Measurements from ENCODE around the gene MARCHF9.

MARCHF9 gene

DNA sequence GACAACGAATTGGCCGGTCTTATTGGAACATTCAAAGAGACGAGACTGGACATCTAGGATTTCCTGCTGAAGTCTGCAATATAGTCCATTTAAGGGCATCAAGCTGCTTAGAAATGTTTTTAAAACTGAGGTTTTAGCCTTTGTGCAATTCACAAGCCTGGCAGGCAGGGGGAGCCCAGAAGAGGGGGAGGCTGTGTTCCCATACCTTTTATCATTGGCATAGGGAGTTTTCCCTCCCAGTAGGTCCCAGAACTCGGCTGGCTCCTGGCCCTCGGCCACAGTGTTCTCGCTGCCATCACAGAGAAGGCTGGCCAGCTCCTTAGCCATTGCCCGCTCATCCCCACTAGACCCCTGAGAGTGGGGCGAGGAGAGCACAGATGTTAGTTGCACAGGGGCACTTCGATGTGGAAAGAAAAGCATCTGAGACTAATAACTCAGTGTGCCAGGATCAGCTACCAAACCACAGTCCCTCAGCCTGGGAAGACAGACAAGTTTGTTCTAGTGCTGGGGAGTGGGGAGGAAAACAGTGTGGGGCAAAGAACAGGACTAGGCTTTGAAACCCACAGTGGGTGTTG is 48.5 kb downstream of the MARCHF9 start:
- TF ChIP-seq RAD21 (IDR thresholded peaks at IDR 0.05; ENCODE audit: low read depth) = peak; percentile 73
- TF ChIP-seq NFIC (IDR thresholded peaks at IDR 0.05) = peak; percentile 15; the same call in 1 of the 2 replicates
- no peak for TF ChIP-seq EP300 (IDR thresholded peaks at IDR 0.05; ENCODE audit: borderline replicate concordance)
- TF ChIP-seq ZBTB7A (IDR thresholded peaks at IDR 0.05; ENCODE audit: low read depth) = no peak
- no peak for TF ChIP-seq USF1 (IDR thresholded peaks at IDR 0.05)
- no peak for TF ChIP-seq FOXM1 (IDR thresholded peaks at IDR 0.05; ENCODE audit: borderline replicate concordance, low read depth)

DNA sequence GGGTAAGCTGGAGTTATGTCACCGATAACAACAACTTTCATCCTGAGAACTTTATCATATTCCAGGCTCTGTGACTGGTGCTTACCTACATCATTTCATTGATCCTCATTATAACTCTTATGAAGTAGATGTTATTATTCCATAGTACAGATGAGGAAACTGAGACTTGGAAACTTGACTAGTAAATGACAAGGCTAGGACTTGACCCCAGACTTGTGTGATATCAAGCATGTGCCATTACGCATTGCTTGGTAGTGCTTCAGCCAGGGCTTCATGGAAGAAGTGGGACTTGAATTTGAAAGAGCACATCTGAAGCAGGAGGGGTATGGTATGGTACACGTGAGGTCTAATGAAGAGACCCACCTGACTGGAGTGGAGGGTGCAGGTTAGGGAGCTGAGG is 51.8 kb downstream of the MARCHF9 start:
- TF ChIP-seq USF1 (IDR thresholded peaks at IDR 0.05) = no peak
- no peak for TF ChIP-seq REST (IDR thresholded peaks at IDR 0.05; ENCODE audit: low read depth)
- no peak for TF ChIP-seq EGR1 (IDR thresholded peaks at IDR 0.05)
- TF ChIP-seq TEAD4 (IDR thresholded peaks at IDR 0.05) = no peak
- TF ChIP-seq ZBTB7A (IDR thresholded peaks at IDR 0.05; ENCODE audit: low read depth) = no peak
- TF ChIP-seq RAD21 (IDR thresholded peaks at IDR 0.05; ENCODE audit: low read depth) = no peak
- TF ChIP-seq, protein P1, sequence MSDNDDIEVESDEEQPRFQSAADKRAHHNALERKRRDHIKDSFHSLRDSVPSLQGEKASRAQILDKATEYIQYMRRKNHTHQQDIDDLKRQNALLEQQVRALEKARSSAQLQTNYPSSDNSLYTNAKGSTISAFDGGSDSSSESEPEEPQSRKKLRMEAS (IDR thresholded peaks at IDR 0.05) = no peak
- no peak for TF ChIP-seq CREB1 (IDR thresholded peaks at IDR 0.05; ENCODE audit: low read depth)
- TF ChIP-seq FOXM1 (IDR thresholded peaks at IDR 0.05; ENCODE audit: borderline replicate concordance, low read depth) = no peak
- TF ChIP-seq TCF12 (IDR thresholded peaks at IDR 0.05; ENCODE audit: low read depth) = no peak
- no peak for TF ChIP-seq EP300 (IDR thresholded peaks at IDR 0.05; ENCODE audit: borderline replicate concordance)
- no peak for TF ChIP-seq CEBPB (IDR thresholded peaks at IDR 0.05)
- TF ChIP-seq TAF1 (IDR thresholded peaks at IDR 0.05; ENCODE audit: low read depth) = no peak
- TF ChIP-seq YY1 (IDR thresholded peaks at IDR 0.05; ENCODE audit: low read depth) = no peak
- TF ChIP-seq NFIC (IDR thresholded peaks at IDR 0.05) = no peak

- TF ChIP-seq CEBPB (IDR thresholded peaks at IDR 0.05) (no peak), ZBTB7A (IDR thresholded peaks at IDR 0.05; ENCODE audit: low read depth) (no peak), CREB1 (IDR thresholded peaks at IDR 0.05; ENCODE audit: low read depth) (no peak), YY1 (IDR thresholded peaks at IDR 0.05; ENCODE audit: low read depth) (no peak), TCF12 (IDR thresholded peaks at IDR 0.05; ENCODE audit: low read depth) (no peak), TAF1 (IDR thresholded peaks at IDR 0.05; ENCODE audit: low read depth) (no peak), RAD21 (IDR thresholded peaks at IDR 0.05; ENCODE audit: low read depth) (no peak), EP300 (IDR thresholded peaks at IDR 0.05; ENCODE audit: borderline replicate concordance) (no peak)
- TF ChIP-seq, protein P1 (IDR thresholded peaks at IDR 0.05) = no peak
Measured at GRCh38 chr12:57807285-57807684, 52.4 kb downstream of the MARCHF9 start.

GRCh38 chr12:57808351-57808750 is 53.4 kb downstream of the MARCHF9 start:
- TF ChIP-seq, protein P1 (IDR thresholded peaks at IDR 0.05) = no peak
- TF ChIP-seq NFIC (IDR thresholded peaks at IDR 0.05) = no peak
- no peak for TF ChIP-seq RAD21 (IDR thresholded peaks at IDR 0.05; ENCODE audit: low read depth)

DNA sequence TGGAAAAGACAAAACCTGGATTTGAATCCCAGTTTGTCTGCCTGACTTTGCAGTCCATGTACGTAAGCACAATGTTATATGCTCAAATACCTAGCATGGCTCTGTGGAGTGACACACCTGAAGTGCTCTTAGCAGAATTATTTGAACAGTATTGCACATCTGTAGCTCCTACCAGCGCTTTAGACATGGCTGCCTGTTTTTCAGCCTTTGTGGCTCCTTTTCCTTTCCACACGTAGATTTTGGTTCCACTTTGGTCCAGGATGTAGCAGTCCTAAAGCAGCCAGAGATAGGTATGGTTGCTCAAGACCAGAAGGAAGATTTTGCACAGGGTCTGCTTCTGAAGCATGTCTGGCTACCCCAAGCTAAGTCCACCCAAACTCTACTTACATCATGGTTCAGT is 54.5 kb downstream of the MARCHF9 start:
- TF ChIP-seq REST (IDR thresholded peaks at IDR 0.05; ENCODE audit: low read depth) (no peak), TAF1 (IDR thresholded peaks at IDR 0.05; ENCODE audit: low read depth) (no peak), CEBPB (IDR thresholded peaks at IDR 0.05) (no peak), USF1 (IDR thresholded peaks at IDR 0.05) (no peak), YY1 (IDR thresholded peaks at IDR 0.05; ENCODE audit: low read depth) (no peak), CREB1 (IDR thresholded peaks at IDR 0.05; ENCODE audit: low read depth) (no peak), EP300 (IDR thresholded peaks at IDR 0.05; ENCODE audit: borderline replicate concordance) (no peak), TEAD4 (IDR thresholded peaks at IDR 0.05) (no peak), RAD21 (IDR thresholded peaks at IDR 0.05; ENCODE audit: low read depth) (no peak), TCF12 (IDR thresholded peaks at IDR 0.05; ENCODE audit: low read depth) (no peak), EGR1 (IDR thresholded peaks at IDR 0.05) (no peak), FOXM1 (IDR thresholded peaks at IDR 0.05; ENCODE audit: borderline replicate concordance, low read depth) (no peak), NFIC (IDR thresholded peaks at IDR 0.05) (no peak), ZBTB7A (IDR thresholded peaks at IDR 0.05; ENCODE audit: low read depth) (no peak)
- TF ChIP-seq, protein P1 (IDR thresholded peaks at IDR 0.05) = no peak
